CD4-positive, alpha-beta T cell treated with Interleukin-17A for 4 hours (primary cell): Measurements from ENCODE around the gene CFAP20DC.
A peak's percentile ranks its signal among the peaks of the same experiment; 100 is the strongest.
"Not testable (repeated sequence)": the region's sequence is repeated elsewhere in the genome, so short reads cannot be mapped to it uniquely, and the experiment has no call there.

ENCODE experiments used
- DNase-seq: peaks from one replicate; pipeline ENCODE4 v3.0.0-alpha.2; 2020; ENCODE audit warnings: mixed read lengths

CFAP20DC gene

GRCh38 chr3:59049671-59050331 is at the start of gene CFAP20DC:
Gene CFAP20DC, minus strand, starts transcription at chr3:59050025. Its CDS starts 394 bp downstream, at chr3:59049631.
- peak; percentile 87 for DNase-seq

- DNase-seq, result not testable (repeated sequence)
These were observed 48.7 kb upstream of the CFAP20DC start for GRCh38 chr3:59098516-59098915.

- DNase-seq, result no peak
These were observed 44.6 kb upstream of the CFAP20DC start for GRCh38 chr3:59094446-59094845.

GRCh38 chr3:59093521-59093920 is 43.7 kb upstream of the CFAP20DC start:
- no peak for DNase-seq

- DNase-seq, result no peak
These were observed 38.9 kb upstream of the CFAP20DC start for GRCh38 chr3:59088761-59089160.

- DNase-seq, result no peak
These were observed 36.2 kb upstream of the CFAP20DC start for GRCh38 chr3:59085976-59086375.

GRCh38 chr3:59084583-59084982 is 34.8 kb upstream of the CFAP20DC start:
- no peak for DNase-seq

GRCh38 chr3:59082106-59082505 is 32.3 kb upstream of the CFAP20DC start:
- no peak for DNase-seq

- no peak for DNase-seq
These were observed 31.2 kb upstream of the CFAP20DC start for GRCh38 chr3:59081071-59081470.

GRCh38 chr3:59079962-59080361 is 30.1 kb upstream of the CFAP20DC start:
- DNase-seq, result no peak

GRCh38 chr3:59074764-59075163 is 24.9 kb upstream of the CFAP20DC start:
- no peak for DNase-seq

- DNase-seq, result no peak
These were observed 22.9 kb upstream of the CFAP20DC start for GRCh38 chr3:59072681-59073080.

- no peak for DNase-seq
These were observed 20.0 kb upstream of the CFAP20DC start for GRCh38 chr3:59069838-59070237.

- no peak for DNase-seq
These were observed 15.4 kb upstream of the CFAP20DC start for GRCh38 chr3:59065240-59065639.

GRCh38 chr3:59064728-59065127 is 14.9 kb upstream of the CFAP20DC start:
- DNase-seq, result no peak

GRCh38 chr3:59064276-59064675 is 14.5 kb upstream of the CFAP20DC start:
- DNase-seq, result no peak

- no peak for DNase-seq
These were observed 6.9 kb upstream of the CFAP20DC start for GRCh38 chr3:59056706-59057105.

- DNase-seq, result peak; percentile 6
These were observed 3.1 kb upstream of the CFAP20DC start for GRCh38 chr3:59052803-59053411.

GRCh38 chr3:59050811-59051414 is 1.1 kb upstream of the CFAP20DC start:
- not testable (repeated sequence) for DNase-seq

- no peak for DNase-seq
These were observed 3.0 kb downstream of the CFAP20DC start for GRCh38 chr3:59046839-59047238.

- no peak for DNase-seq
These were observed 6.4 kb downstream of the CFAP20DC start for GRCh38 chr3:59043391-59043790.

- DNase-seq, result no peak
These were observed 8.9 kb downstream of the CFAP20DC start for GRCh38 chr3:59040902-59041301.

GRCh38 chr3:59027607-59028006 is 22.2 kb downstream of the CFAP20DC start:
- no peak for DNase-seq

GRCh38 chr3:59023612-59024011 is 26.2 kb downstream of the CFAP20DC start:
- DNase-seq, result no peak
